Keratinocyte (primary cell): ENCODE measurements around the gene DGKH.

Experiments
- EZH2 ChIP-seq: IDR thresholded peaks from one replicate; pipeline ENCODE4 v1.6.1; 2012; ENCODE audit warnings: inconsistent platforms, mild to moderate bottlenecking, low read length, moderate library complexity
- TF ChIP-seq, protein P1 (sequence below), 3 experiments: IDR thresholded peaks in 1 of 3; conservative IDR thresholded peaks in 1 of 3; optimal IDR thresholded peaks in 1 of 3; 2 replicates in 2 of 3; 3 replicates in 1 of 3; pipeline versions ENCODE3 to v1.5.1; 2011; ENCODE audit warnings: low read length in 3 of 3, mild to moderate bottlenecking in 3 of 3, moderate library complexity in 2 of 3, control low read depth in 1 of 3, inconsistent platforms in 1 of 3; ENCODE audit not compliant: insufficient read depth in 2 of 3; ENCODE audit errors: extremely low read depth in 1 of 3

DNA sequence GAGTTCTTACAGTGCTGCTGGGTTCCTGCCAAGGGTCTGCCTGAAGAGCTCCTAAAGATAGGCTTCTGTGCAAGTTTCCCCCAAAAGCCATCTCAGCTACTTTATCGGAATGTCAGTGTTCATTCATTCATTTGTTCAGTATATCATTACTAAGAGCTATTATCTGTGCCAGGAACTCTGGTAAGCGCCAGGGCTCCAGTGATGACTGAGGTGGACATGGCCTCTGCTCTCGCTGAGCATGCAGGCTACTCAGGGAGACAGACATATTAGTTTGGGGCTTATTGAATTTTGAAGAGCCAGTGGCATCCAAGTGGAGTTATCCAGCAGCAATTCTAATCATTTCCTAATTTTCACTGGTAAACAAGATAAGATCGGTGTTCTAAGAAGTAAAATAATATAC, 65.8 kb downstream of the DGKH start:
- TF ChIP-seq EZH2, result no peak
- TF ChIP-seq, protein P1, sequence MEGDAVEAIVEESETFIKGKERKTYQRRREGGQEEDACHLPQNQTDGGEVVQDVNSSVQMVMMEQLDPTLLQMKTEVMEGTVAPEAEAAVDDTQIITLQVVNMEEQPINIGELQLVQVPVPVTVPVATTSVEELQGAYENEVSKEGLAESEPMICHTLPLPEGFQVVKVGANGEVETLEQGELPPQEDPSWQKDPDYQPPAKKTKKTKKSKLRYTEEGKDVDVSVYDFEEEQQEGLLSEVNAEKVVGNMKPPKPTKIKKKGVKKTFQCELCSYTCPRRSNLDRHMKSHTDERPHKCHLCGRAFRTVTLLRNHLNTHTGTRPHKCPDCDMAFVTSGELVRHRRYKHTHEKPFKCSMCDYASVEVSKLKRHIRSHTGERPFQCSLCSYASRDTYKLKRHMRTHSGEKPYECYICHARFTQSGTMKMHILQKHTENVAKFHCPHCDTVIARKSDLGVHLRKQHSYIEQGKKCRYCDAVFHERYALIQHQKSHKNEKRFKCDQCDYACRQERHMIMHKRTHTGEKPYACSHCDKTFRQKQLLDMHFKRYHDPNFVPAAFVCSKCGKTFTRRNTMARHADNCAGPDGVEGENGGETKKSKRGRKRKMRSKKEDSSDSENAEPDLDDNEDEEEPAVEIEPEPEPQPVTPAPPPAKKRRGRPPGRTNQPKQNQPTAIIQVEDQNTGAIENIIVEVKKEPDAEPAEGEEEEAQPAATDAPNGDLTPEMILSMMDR (optimal IDR thresholded peaks at IDR 0.05 in 1 of 3, IDR thresholded peaks at IDR 0.05 in 1 of 3, conservative IDR thresholded peaks at IDR 0.05 in 1 of 3; ENCODE audit: extremely low read depth in 1 of 3, insufficient read depth in 2 of 3, low read length in 3 of 3), result no peak
